ENCODE results near the gene GALNT18. TPM values are rescaled to one million over a fixed set of nuclear protein-coding genes. Genes with fewer than 3 reads are reported as not detected.

GALNT18 gene
- total and polyA plus RNA-seq, 4 donors: 17.7 to 109 (median 63.7) TPM

- no peaks in the 10 kb centered on the region for H3K9me3 ChIP-seq (ENCODE audit: control insufficient read depth in 4 of 4, insufficient read depth in 3 of 4, low read length in 3 of 4)
- DNase-seq (peak in 1 of 3 donors; percentile 51), ATAC-seq (ENCODE audit: insufficient read depth, low FRiP score) (no peak)
- no peaks in the 10 kb centered on the region for H3K27me3 ChIP-seq (ENCODE audit: control insufficient read depth in 3 of 3, insufficient read depth in 3 of 3, low read length in 2 of 3)
- no peak for TF ChIP-seq CTCF (IDR thresholded peaks at IDR 0.05; ENCODE audit: control extremely low read depth, extremely low read depth)
- H3K36me3 ChIP-seq (ENCODE audit: control insufficient read depth in 4 of 4, insufficient read depth in 4 of 4, low read length in 4 of 4): peaks cover 0 to 11% (median 0%) of the 10 kb centered on the region in 4 donors
- no peak overlapping the region for H3K9ac ChIP-seq (ENCODE audit: insufficient read depth in 1 of 2, low read length in 2 of 2)
- no peak overlapping the region for H3K4me3 ChIP-seq
- no peak overlapping the region for H3K27ac ChIP-seq (ENCODE audit: low read depth in 1 of 2, low read length in 1 of 2)
- peaks cover 0 to 14% (median 0%) of the 10 kb centered on the region in 5 donors for H3K4me1 ChIP-seq (ENCODE audit: control insufficient read depth in 5 of 5, insufficient read depth in 5 of 5, low read length in 5 of 5)
- 78 to 79% methylated on average over 8 of the region's 8 CpGs for WGBS, 2 donors
These were observed 251.4 kb downstream of the GALNT18 start for GRCh38 chr11:11370255-11370961.

- ATAC-seq (ENCODE audit: insufficient read depth, low FRiP score) (no peak), DNase-seq (peak in 2 of 3 donors; percentile 46 to 72)
- H3K9me3 ChIP-seq (ENCODE audit: control insufficient read depth in 4 of 4, insufficient read depth in 3 of 4, low read length in 3 of 4): no peaks in the 10 kb centered on the region
- H3K27ac ChIP-seq (ENCODE audit: low read depth in 1 of 2, low read length in 1 of 2): no peak overlapping the region
- H3K4me3 ChIP-seq: no peak overlapping the region
- peaks cover 0 to 5% (median 0%) of the 10 kb centered on the region in 4 donors for H3K36me3 ChIP-seq (ENCODE audit: control insufficient read depth in 4 of 4, insufficient read depth in 4 of 4, low read length in 4 of 4)
- no peak overlapping the region for H3K9ac ChIP-seq (ENCODE audit: insufficient read depth in 1 of 2, low read length in 2 of 2)
- WGBS, 2 donors: 96 to 98% methylated on average over 1 of the region's 1 CpG
- H3K27me3 ChIP-seq (ENCODE audit: control insufficient read depth in 3 of 3, insufficient read depth in 3 of 3, low read length in 2 of 3): no peaks in the 10 kb centered on the region
- TF ChIP-seq CTCF (IDR thresholded peaks at IDR 0.05; ENCODE audit: control extremely low read depth, extremely low read depth): no peak
- H3K4me1 ChIP-seq (ENCODE audit: control insufficient read depth in 5 of 5, insufficient read depth in 5 of 5, low read length in 5 of 5): peaks cover 0 to 14% (median 0%) of the 10 kb centered on the region in 5 donors
These were observed 255.0 kb downstream of the GALNT18 start for GRCh38 chr11:11366793-11367192.

- Histone ChIP-seq H3K27ac (ENCODE audit: low read depth in 1 of 2, low read length in 1 of 2) (no peak overlapping the region), H3K36me3 (ENCODE audit: control insufficient read depth in 4 of 4, insufficient read depth in 4 of 4, low read length in 4 of 4) (no peaks in the 10 kb centered on the region), H3K27me3 (ENCODE audit: control insufficient read depth in 3 of 3, insufficient read depth in 3 of 3, low read length in 2 of 3) (no peaks in the 10 kb centered on the region), H3K4me3 (no peak overlapping the region), H3K4me1 (ENCODE audit: control insufficient read depth in 5 of 5, insufficient read depth in 5 of 5, low read length in 5 of 5) (peaks cover 0 to 9% (median 0%) of the 10 kb centered on the region in 5 donors), H3K9me3 (ENCODE audit: control insufficient read depth in 4 of 4, insufficient read depth in 3 of 4, low read length in 3 of 4) (no peaks in the 10 kb centered on the region), H3K9ac (ENCODE audit: insufficient read depth in 1 of 2, low read length in 2 of 2) (no peak overlapping the region)
- ATAC-seq (ENCODE audit: insufficient read depth, low FRiP score): no peak
- no peak for DNase-seq
- no peak for TF ChIP-seq CTCF (IDR thresholded peaks at IDR 0.05; ENCODE audit: control extremely low read depth, extremely low read depth)
These were observed 258.1 kb downstream of the GALNT18 start for GRCh38 chr11:11363674-11364073.
